Measurements from ENCODE around the gene ADAMTS2.

DNA sequence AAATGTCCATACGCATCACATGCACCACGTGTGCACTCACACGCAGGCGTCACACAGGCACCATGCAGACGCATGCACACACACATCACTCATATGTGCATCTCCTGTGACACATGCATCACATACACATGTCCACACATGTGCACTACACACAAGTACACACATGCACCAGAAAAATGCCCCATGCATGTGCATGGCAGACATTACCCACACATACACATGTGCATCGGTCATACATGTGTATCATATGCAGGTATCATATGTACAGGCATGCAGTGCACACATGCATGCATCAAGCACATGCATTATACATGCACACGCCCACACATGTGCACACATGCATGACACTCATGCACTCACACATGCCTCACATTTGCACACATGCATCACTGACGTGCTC lies 26.1 kb downstream of the ADAMTS2 start:
- TF ChIP-seq ELF1 (IDR thresholded peaks at IDR 0.05; ENCODE audit: borderline replicate concordance, low read depth) (no peak), SIN3A (IDR thresholded peaks at IDR 0.05; ENCODE audit: low read depth) (no peak), POLR2A (IDR thresholded peaks at IDR 0.05; ENCODE audit: borderline replicate concordance, extremely low read depth, insufficient read depth, insufficient read length) (no peak), EZH2 (IDR thresholded peaks at IDR 0.05) (no peak)
- TF ChIP-seq, protein P1, sequence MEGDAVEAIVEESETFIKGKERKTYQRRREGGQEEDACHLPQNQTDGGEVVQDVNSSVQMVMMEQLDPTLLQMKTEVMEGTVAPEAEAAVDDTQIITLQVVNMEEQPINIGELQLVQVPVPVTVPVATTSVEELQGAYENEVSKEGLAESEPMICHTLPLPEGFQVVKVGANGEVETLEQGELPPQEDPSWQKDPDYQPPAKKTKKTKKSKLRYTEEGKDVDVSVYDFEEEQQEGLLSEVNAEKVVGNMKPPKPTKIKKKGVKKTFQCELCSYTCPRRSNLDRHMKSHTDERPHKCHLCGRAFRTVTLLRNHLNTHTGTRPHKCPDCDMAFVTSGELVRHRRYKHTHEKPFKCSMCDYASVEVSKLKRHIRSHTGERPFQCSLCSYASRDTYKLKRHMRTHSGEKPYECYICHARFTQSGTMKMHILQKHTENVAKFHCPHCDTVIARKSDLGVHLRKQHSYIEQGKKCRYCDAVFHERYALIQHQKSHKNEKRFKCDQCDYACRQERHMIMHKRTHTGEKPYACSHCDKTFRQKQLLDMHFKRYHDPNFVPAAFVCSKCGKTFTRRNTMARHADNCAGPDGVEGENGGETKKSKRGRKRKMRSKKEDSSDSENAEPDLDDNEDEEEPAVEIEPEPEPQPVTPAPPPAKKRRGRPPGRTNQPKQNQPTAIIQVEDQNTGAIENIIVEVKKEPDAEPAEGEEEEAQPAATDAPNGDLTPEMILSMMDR (IDR thresholded peaks at IDR 0.05 in 2 of 3, conservative IDR thresholded peaks at IDR 0.05 in 1 of 3; ENCODE audit: borderline replicate concordance in 1 of 3, insufficient read depth in 1 of 3, low read depth in 2 of 3, low read length in 2 of 3) = no peak
- TF ChIP-seq, protein P2, sequence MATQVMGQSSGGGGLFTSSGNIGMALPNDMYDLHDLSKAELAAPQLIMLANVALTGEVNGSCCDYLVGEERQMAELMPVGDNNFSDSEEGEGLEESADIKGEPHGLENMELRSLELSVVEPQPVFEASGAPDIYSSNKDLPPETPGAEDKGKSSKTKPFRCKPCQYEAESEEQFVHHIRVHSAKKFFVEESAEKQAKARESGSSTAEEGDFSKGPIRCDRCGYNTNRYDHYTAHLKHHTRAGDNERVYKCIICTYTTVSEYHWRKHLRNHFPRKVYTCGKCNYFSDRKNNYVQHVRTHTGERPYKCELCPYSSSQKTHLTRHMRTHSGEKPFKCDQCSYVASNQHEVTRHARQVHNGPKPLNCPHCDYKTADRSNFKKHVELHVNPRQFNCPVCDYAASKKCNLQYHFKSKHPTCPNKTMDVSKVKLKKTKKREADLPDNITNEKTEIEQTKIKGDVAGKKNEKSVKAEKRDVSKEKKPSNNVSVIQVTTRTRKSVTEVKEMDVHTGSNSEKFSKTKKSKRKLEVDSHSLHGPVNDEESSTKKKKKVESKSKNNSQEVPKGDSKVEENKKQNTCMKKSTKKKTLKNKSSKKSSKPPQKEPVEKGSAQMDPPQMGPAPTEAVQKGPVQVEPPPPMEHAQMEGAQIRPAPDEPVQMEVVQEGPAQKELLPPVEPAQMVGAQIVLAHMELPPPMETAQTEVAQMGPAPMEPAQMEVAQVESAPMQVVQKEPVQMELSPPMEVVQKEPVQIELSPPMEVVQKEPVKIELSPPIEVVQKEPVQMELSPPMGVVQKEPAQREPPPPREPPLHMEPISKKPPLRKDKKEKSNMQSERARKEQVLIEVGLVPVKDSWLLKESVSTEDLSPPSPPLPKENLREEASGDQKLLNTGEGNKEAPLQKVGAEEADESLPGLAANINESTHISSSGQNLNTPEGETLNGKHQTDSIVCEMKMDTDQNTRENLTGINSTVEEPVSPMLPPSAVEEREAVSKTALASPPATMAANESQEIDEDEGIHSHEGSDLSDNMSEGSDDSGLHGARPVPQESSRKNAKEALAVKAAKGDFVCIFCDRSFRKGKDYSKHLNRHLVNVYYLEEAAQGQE (IDR thresholded peaks at IDR 0.05; ENCODE audit: low read depth) = no peak

Data from HCT116 (cell line).